BLaER1 treated with 17β-estradiol and CSF1 and Interleukin-3, amounts not matched to agents 10 nM and 100 nM (cell line): ENCODE data around the gene GMEB2.
A peak's percentile ranks its signal among the peaks of the same experiment; 100 is the strongest.
"Not testable (repeated sequence)": the region's sequence is repeated elsewhere in the genome, so short reads cannot be mapped to it uniquely, and the experiment has no call there.

ENCODE experiments used
- H3K27ac ChIP-seq, 11 experiments: shearing (Covaris generic); formaldehyde crosslinking; 2 replicates each; pipeline ENCODE4 v1.8.1; 2022
- H3K27me3 ChIP-seq, 11 experiments: shearing (Covaris generic); formaldehyde crosslinking; 2 replicates each; pipeline ENCODE4 v1.8.1; 2022
- H3K36me3 ChIP-seq, 11 experiments: shearing (Covaris generic); formaldehyde crosslinking; 2 replicates each; pipeline ENCODE4 v1.8.1; 2022
- H3K4me1 ChIP-seq, 10 experiments: shearing (Covaris generic); formaldehyde crosslinking; 2 replicates each; pipeline ENCODE4 v1.8.1; 2022
- H3K4me2 ChIP-seq, 11 experiments: shearing (Covaris generic); formaldehyde crosslinking; 2 replicates each; pipeline ENCODE4 v1.8.1; 2022
- H3K4me3 ChIP-seq, 10 experiments: shearing (Covaris generic); formaldehyde crosslinking; 2 replicates each; pipeline ENCODE4 v1.8.1; 2022
- H3K9ac ChIP-seq, 11 experiments: shearing (Covaris generic); formaldehyde crosslinking; 2 replicates each; pipeline ENCODE4 v1.8.1; 2022
- H3K9me3 ChIP-seq, 11 experiments: shearing (Covaris generic); formaldehyde crosslinking; replicated peaks in 1 of 11; 2 replicates each; pipeline ENCODE4 v1.8.1; 2022
- H4K20me1 ChIP-seq, 11 experiments: shearing (Covaris generic); formaldehyde crosslinking; 2 replicates each; pipeline ENCODE4 v1.8.1; 2022
- Cebpa-rat ChIP-seq, 11 experiments: shearing (Covaris generic); IDR thresholded peaks; 2 replicates each; pipeline ENCODE4 v1.8.1; 2022

GMEB2 gene

DNA sequence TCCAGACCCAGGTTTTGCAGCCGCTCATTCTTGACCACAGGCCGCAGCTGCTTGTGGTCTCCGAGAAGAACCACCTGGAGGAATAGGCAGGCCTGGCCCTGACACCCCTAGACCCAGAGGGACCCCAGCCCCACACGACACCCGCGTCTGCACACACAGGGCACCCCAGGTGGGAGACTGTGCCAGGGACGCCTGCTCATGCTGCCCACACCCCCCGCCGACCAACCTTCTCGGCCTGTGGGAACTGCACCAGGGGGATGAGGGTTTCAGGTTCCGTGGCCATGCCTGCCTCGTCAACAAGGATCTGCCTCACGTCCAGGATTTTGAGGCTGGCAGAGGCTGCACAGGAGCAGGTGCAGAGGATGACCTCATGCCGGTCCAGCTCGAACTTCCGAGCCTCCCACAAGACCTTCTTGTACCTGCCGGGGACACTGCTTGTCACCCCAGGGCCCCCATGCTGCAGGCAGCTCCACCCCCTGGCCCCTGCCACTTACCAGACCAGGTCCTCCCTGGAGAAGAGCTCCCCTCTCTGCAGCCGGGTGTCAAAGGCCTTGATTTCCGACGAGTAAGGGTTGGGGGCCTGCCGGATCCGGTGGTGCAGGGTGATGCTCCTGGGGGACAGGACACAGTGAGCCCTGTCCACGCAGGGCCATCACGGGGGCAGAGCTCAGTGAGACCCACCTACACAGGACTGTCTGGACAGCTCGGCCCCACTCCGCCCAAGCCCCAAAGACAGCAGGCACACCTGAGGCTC is 65.9 kb downstream of the GMEB2 start:
- Histone ChIP-seq H3K27me3 (peaks cover 69 to 89% (median 79%) of the 10 kb centered on the region in 11 experiments), H3K9me3 (no peaks in the 10 kb centered on the region), H3K36me3 (peaks cover 0 to 17% (median 0%) of the 10 kb centered on the region in 11 experiments; a peak in 2 of 22 replicates), H3K27ac (no peak overlapping the region), H3K4me2 (peak overlapping the region in 8 of 11 experiments; percentile 77 to 99 (median 96); a peak in 14 of 22 replicates), H3K4me3 (no peak overlapping the region), H3K9ac (no peak overlapping the region), H4K20me1 (peaks cover 53 to 85% (median 71%) of the 10 kb centered on the region in 11 experiments), H3K4me1 (peaks cover 13 to 41% (median 34%) of the 10 kb centered on the region in 10 experiments)
- no peak for TF ChIP-seq Cebpa-rat (IDR thresholded peaks at IDR 0.05)

DNA sequence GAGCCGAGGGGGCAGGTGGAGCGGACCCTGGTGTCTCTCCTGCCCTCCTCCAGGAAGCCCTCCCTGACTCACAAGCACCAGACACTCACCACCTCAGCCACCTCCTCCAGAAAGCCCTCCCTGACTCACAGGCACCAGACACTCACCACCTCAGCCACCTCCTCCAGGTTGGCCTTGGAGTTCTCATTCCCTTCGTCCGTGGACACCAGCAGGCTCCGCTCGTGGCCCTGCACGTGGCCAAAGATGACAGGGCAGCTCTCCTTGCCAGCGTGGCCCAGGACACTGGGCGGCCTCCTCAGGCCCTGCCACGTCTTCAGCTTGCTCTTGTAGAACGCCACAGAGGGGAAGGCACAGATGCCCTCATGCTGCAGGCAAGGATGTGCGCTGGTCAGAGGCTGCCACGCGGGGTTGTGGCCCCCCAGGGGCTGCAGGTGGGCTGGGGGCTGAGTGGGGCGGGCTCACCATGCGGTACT is 66.5 kb downstream of the GMEB2 start:
- Histone ChIP-seq H3K36me3 (peaks cover 0 to 16% (median 0%) of the 10 kb centered on the region in 11 experiments; a peak in 2 of 22 replicates), H3K9me3 (no peaks in the 10 kb centered on the region)

DNA sequence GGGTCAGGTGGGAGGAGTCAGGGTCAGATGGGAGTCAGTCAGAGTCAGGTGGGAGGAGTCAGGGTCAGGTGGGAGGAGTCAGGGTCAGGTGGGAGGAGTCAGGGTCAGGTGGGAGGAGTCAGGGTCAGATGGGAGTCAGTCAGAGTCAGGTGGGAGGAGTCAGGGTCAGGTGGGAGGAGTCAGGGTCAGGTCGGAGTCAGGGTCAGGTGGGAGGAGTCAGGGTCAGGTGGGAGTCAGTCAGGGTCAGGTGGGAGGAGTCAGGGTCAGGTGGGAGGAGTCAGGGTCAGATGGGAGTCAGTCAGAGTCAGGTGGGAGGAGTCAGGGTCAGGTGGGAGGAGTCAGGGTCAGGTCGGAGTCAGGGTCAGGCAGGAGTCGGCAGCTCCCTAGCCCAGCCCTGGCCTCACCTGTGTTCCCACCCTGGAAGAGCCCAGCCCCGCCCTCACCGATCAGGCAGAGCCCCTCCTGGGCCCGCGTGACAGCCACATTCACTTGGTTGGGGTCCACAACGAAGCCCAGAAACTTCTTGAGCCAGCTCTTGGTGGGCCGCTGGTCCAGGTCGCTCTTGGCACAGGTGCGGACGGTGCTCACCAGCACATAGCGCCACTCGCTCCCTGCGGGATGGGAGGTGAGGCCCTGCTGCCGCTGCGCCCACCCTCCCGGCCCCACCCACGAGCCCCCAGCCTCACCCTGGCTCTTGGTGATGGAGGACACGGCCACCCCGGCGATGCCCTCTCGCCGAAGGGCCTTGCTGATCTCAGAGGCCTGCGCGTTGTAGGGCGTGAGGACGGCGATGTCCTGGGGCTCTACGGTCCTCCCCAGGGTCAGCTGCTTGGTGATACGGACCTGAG is 67.2 kb downstream of the GMEB2 start:
- H3K27ac ChIP-seq, H3K9ac ChIP-seq, H3K9me3 ChIP-seq, H3K4me2 ChIP-seq, H3K4me3 ChIP-seq: not testable (repeated sequence)
- peaks cover 0 to 16% (median 0%) of the 10 kb centered on the region in 11 experiments; a peak in 2 of 22 replicates for H3K36me3 ChIP-seq
- peaks cover 19 to 54% (median 48%) of the 10 kb centered on the region in 10 experiments for H3K4me1 ChIP-seq
- H4K20me1 ChIP-seq = peaks cover 49 to 85% (median 71%) of the 10 kb centered on the region in 11 experiments
- H3K27me3 ChIP-seq = peaks cover 69 to 89% (median 79%) of the 10 kb centered on the region in 11 experiments

More for the DNA sequence above, 66.5 kb downstream of the GMEB2 start:
- no peak overlapping the region for H3K27ac ChIP-seq
- peaks cover 50 to 85% (median 71%) of the 10 kb centered on the region in 11 experiments for H4K20me1 ChIP-seq
- H3K9ac ChIP-seq = no peak overlapping the region
- H3K4me1 ChIP-seq = peaks cover 13 to 47% (median 41%) of the 10 kb centered on the region in 10 experiments
- H3K4me2 ChIP-seq = peak overlapping the region in 1 of 11 experiments; percentile 99; a peak in 2 of 22 replicates
- peaks cover 69 to 89% (median 79%) of the 10 kb centered on the region in 11 experiments for H3K27me3 ChIP-seq
- no peak for TF ChIP-seq Cebpa-rat (IDR thresholded peaks at IDR 0.05)
- H3K4me3 ChIP-seq = no peak overlapping the region

DNA sequence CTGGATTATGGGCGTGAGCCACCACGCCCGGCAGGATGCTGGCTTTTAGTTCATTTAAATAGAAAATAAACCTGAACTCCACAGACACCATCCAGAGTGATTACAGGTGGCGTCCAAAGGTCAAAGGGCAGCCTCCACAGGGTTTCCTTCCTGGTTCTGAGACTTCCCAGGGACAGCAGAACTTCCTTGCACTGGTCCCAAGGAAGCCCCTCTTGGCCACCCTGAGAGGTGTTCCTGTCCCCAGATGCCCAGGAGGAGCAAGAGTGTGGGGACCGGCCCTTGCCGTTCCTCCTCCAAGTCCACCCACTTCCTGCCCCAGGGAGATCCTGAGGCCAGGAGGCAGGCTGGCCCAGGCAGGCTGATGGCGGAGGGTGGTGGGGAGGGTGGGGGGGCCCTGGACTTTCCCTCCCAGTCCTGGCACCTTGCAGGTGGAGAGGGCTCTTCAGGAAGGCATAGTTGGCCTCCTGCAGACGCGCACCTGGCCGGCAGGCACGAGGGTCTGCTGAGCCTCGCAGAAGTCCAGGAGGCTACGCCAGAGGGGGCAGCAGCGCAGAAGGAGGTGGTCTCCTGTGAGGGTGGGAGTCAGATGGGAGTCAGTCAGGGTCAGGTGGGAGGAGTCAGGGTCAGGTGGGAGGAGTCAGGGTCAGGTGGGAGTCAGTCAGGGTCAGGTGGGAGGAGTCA is 68.0 kb downstream of the GMEB2 start:
- Histone ChIP-seq H3K27ac (no peak overlapping the region), H3K4me1 (peaks cover 25 to 58% (median 52%) of the 10 kb centered on the region in 10 experiments), H3K9ac (no peak overlapping the region), H3K9me3 (no peaks in the 10 kb centered on the region), H3K4me2 (no peak overlapping the region), H4K20me1 (peaks cover 46 to 84% (median 70%) of the 10 kb centered on the region in 11 experiments), H3K27me3 (peaks cover 68 to 89% (median 78%) of the 10 kb centered on the region in 11 experiments), H3K36me3 (peaks cover 0 to 9% (median 0%) of the 10 kb centered on the region in 11 experiments; a peak in 2 of 22 replicates), H3K4me3 (no peak overlapping the region)
- no peak for TF ChIP-seq Cebpa-rat (IDR thresholded peaks at IDR 0.05)

DNA sequence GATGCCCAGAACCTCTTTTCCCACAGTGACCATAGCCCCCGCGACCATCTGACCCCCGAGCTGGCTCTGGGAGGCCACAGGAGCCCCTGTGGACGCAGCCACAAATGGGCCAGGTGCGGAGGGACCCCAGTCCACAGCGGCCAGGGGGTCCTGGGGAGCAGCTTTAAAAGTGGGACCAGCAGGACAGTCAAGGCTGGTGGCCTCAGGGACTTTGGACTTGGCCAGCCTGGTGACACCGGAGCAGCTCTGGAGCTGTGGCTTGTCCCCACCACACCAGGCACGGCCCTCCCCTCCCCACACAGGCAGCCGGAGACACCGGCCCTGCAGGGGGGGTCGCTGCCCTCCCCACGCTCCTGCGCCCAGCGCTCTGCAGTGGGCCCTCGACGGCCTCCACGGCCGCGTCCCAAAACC is 69.4 kb downstream of the GMEB2 start:
- Histone ChIP-seq H3K4me1 (peaks cover 23 to 56% (median 49%) of the 10 kb centered on the region in 10 experiments), H3K27me3 (peaks cover 54 to 87% (median 64%) of the 10 kb centered on the region in 11 experiments), H4K20me1 (peaks cover 32 to 78% (median 62%) of the 10 kb centered on the region in 11 experiments), H3K36me3 (peaks cover 0 to 5% (median 0%) of the 10 kb centered on the region in 11 experiments; a peak in 2 of 22 replicates), H3K4me3 (no peak overlapping the region), H3K4me2 (no peak overlapping the region), H3K27ac (no peak overlapping the region), H3K9ac (no peak overlapping the region), H3K9me3 (no peaks in the 10 kb centered on the region)
- no peak for TF ChIP-seq Cebpa-rat (IDR thresholded peaks at IDR 0.05)

DNA sequence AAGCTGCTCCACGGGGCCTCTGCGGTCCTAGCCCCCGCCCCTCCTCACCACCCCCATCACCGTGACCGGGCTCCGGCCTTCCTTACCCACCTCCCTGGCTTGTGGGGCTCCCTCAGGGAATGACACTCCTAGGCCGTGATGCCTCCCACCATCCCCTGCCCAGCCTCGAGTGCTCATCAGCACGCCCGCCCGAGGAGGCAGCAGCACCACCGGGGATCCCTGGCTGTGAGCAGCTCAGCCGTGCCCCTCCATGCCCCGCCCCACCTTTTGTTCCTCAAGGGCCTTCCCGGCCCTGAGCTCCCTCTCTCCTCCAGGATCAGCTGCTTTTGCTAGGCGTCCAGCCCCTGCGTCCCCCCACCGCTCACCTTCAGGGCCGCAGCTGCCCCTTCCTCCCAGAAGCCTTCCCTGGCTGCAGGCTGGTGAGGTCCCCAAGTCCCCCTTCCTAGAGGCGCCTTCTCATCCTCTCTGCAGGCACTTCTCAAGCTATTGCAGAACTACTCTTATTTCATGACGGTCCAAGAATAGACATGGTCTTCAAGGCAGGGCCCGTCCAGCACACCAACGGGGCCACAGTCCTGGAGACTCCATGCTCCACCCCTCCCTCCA is 69.9 kb downstream of the GMEB2 start:
- peaks cover 27 to 78% (median 61%) of the 10 kb centered on the region in 11 experiments; a peak in 21 of 22 replicates for H4K20me1 ChIP-seq
- TF ChIP-seq Cebpa-rat (IDR thresholded peaks at IDR 0.05) = no peak
- H3K9ac ChIP-seq = no peak overlapping the region

DNA sequence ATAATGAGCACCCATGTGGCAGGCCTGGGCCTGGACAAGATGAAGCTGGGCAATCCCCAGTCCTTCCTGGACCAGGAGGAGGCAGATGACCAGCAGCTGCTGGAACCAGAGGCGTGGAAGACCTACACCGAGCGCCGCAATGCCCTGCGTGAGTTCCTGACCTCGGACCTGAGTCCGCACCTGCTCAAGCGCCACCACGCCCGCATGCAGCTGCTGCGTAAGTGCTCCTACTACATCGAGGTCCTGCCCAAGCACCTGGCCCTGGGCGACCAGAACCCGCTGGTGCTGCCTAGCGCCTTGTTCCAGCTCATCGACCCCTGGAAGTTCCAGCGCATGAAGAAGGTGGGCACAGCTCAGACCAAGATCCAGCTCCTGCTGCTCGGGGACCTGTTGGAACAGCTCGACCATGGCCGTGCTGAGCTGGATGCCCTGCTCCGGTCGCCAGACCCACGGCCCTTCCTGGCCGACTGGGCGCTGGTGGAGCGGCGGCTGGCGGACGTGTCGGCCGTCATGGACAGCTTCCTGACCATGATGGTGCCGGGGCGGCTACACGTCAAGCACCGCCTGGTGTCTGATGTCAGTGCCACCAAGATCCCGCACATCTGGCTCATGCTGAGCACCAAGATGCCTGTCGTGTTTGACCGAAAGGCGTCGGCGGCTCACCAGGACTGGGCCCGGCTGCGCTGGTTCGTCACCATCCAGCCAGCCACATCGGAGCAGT is 71.1 kb downstream of the GMEB2 start:
- no peak for TF ChIP-seq Cebpa-rat (IDR thresholded peaks at IDR 0.05)
- Histone ChIP-seq H3K9ac (peak overlapping the region in 1 of 11 experiments; percentile 79; a peak in 1 of 22 replicates), H3K4me2 (peak overlapping the region in 9 of 11 experiments; percentile 94 to 100 (median 99); a peak in 17 of 22 replicates), H3K4me3 (no peak overlapping the region; a peak in 1 of 20 replicates), H3K27me3 (peaks cover 54 to 87% (median 64%) of the 10 kb centered on the region in 11 experiments), H3K9me3 (no peaks in the 10 kb centered on the region), H3K27ac (no peak overlapping the region), H4K20me1 (peaks cover 15 to 70% (median 57%) of the 10 kb centered on the region in 11 experiments; a peak in 21 of 22 replicates), H3K36me3 (peaks cover 0 to 5% (median 0%) of the 10 kb centered on the region in 11 experiments; a peak in 2 of 22 replicates), H3K4me1 (peaks cover 22 to 53% (median 44%) of the 10 kb centered on the region in 10 experiments)

More for the DNA sequence above, 69.9 kb downstream of the GMEB2 start:
- no peak overlapping the region for H3K4me3 ChIP-seq
- no peaks in the 10 kb centered on the region for H3K9me3 ChIP-seq
- peaks cover 54 to 87% (median 64%) of the 10 kb centered on the region in 11 experiments for H3K27me3 ChIP-seq
- H3K4me2 ChIP-seq = no peak overlapping the region
- H3K4me1 ChIP-seq = peaks cover 22 to 56% (median 49%) of the 10 kb centered on the region in 10 experiments
- H3K27ac ChIP-seq = no peak overlapping the region
- H3K36me3 ChIP-seq = peaks cover 0 to 5% (median 0%) of the 10 kb centered on the region in 11 experiments; a peak in 2 of 22 replicates
